ENCODE results near the gene PHB1. TPM values are rescaled to one million over a fixed set of nuclear protein-coding genes. Genes with fewer than 3 reads are reported as not detected.

The PHB1 gene
- total RNA-seq, 8 experiments from 2014 or later = 63.4 to 196 (median 97.5) TPM

Other genes with a start within 250 kb of the PHB1 start
- gene GNGT2, start 204.3 kb downstream of the PHB1 start, total RNA-seq = 10 to 100 TPM in 1 of 8 experiments, 1 to 10 TPM in 2, under 1 TPM in 2, not detected in 3; 0.42 to 12.2 (median 1.1) TPM
- gene ABI3, start 204.2 kb downstream of the PHB1 start, total RNA-seq = 10 to 100 TPM in 1 of 8 experiments, 1 to 10 TPM in 3, under 1 TPM in 2, not detected in 2; 0.17 to 14.1 (median 1.7) TPM
- gene PHOSPHO1, start 184.1 kb downstream of the PHB1 start, total RNA-seq = 10 to 100 TPM in 2 of 8 experiments, 1 to 10 TPM in 1, under 1 TPM in 4, not detected in 1; 0.13 to 67.9 (median 0.57) TPM
- gene ZNF652, start 52.6 kb downstream of the PHB1 start, total RNA-seq = 10 to 100 TPM; 18.5 to 39.5 (median 30.9) TPM
- gene NGFR, start 80.4 kb upstream of the PHB1 start, total RNA-seq = 100 to 1,000 TPM in 4 of 8 experiments, 10 to 100 TPM in 1, 1 to 10 TPM in 2, under 1 TPM in 1; 0.45 to 139 (median 83.6) TPM
- gene NXPH3, start 161.0 kb upstream of the PHB1 start, total RNA-seq = 1 to 10 TPM in 1 of 8 experiments, under 1 TPM in 7; 0.16 to 1.3 (median 0.39) TPM

All from motor neuron (in vitro differentiated cells).